K562 (cell line): ENCODE results near the gene ABCB9. TPM values are rescaled to one million over a fixed set of nuclear protein-coding genes. Genes with fewer than 3 reads are reported as not detected.

Source experiments
- CHD1 ChIP-seq: fragments of 200-600 bp; sonication (generic); IDR thresholded peaks from one replicate; pipeline ENCODE4 v1.6.1; 2012; ENCODE audit warnings: mild to moderate bottlenecking, moderate library complexity, low read length, inconsistent platforms
- ELF1 ChIP-seq: fragments of 200-800 bp; sonication (Bioruptor generic); IDR thresholded peaks from 2 replicates; pipeline ENCODE4 v1.6.1; 2016; ENCODE audit warnings: missing genetic modification characterization, missing compliant biosample characterization
- FOSL1 ChIP-seq: fragments of 200-800 bp; sonication (Bioruptor generic); conservative IDR thresholded peaks from 2 replicates; pipeline ENCODE4 v1.6.1; 2016; ENCODE audit warnings: missing genetic modification characterization, missing compliant biosample characterization
- FOXK1 ChIP-seq: sonication (generic); formaldehyde crosslinking; IDR thresholded peaks from 2 replicates; pipeline ENCODE4 v1.8.0; 2022; ENCODE audit warnings: missing genetic modification reagents, mild to moderate bottlenecking, borderline replicate concordance
- GABPB1 ChIP-seq: sonication (generic); formaldehyde crosslinking; IDR thresholded peaks from 2 replicates; pipeline ENCODE4 v1.8.0; 2022; ENCODE audit warnings: mild to moderate bottlenecking, missing genetic modification reagents
- MEF2D ChIP-seq: conservative IDR thresholded peaks from 2 replicates; pipeline ENCODE4 v1.6.1; 2016; ENCODE audit warnings: low read depth, missing genetic modification characterization, missing compliant biosample characterization
- NEUROD1 ChIP-seq: fragments of 150-350 bp; IDR thresholded peaks from 2 replicates; pipeline ENCODE4 v1.6.1; 2014; ENCODE audit warnings: borderline replicate concordance, low read length, low read depth; ENCODE audit not compliant: partially characterized antibody
- POLR2A ChIP-seq: fragments of 450-650 bp; conservative IDR thresholded peaks from 2 replicates; pipeline ENCODE4 v1.6.1; 2016
- RBBP5 ChIP-seq: fragments of 200-600 bp; sonication (generic); IDR thresholded peaks from 2 replicates; pipeline ENCODE4 v1.6.1; 2012; ENCODE audit warnings: borderline replicate concordance, mild to moderate bottlenecking, low read length, control low read depth, inconsistent platforms; ENCODE audit not compliant: insufficient read depth, poor library complexity, severe bottlenecking
- RNF2 ChIP-seq: sonication (generic); IDR thresholded peaks from 2 replicates; pipeline ENCODE4 v1.6.1; 2016
- SMC3 ChIP-seq: conservative IDR thresholded peaks from 2 replicates; pipeline ENCODE4 v1.6.1; 2011; ENCODE audit warnings: low read depth, low read length, improper control_type of control experiment; ENCODE audit not compliant: insufficient read depth
- SRSF9 ChIP-seq: fragments of 200-400 bp; formaldehyde crosslinking; IDR thresholded peaks from 2 replicates; pipeline ENCODE4 v1.6.1; 2017; ENCODE audit warnings: low read depth, low read length, borderline replicate concordance
- ZNF274 ChIP-seq: IDR thresholded peaks from 2 replicates; pipeline ENCODE4 v1.6.1; 2011; ENCODE audit warnings: low read depth, mild to moderate bottlenecking, low read length, moderate library complexity, borderline replicate concordance
- polyA plus RNA-seq, 8 experiments: library from polyadenylated mRNA; depleted of rRNA in 4 of 8; stranded (reverse) in 5 of 8; unstranded in 3 of 8; fragments of >200 nt; fragmentation: Nextera tagmentation in 2 of 8; fragmentation: Illumina TruSeq in 1 of 8; extraction: Ambion mirVana in 2 of 8; extraction: Trizol in 1 of 8; gene quantifications; 2 replicates each; pipeline versions ENCODE4 v1.2.1 to v1.2.3, GENCODE V29; 2011 to 2014; ENCODE audit warnings: inconsistent platforms in 1 of 8, missing spikeins in 1 of 8
- total RNA-seq, 7 experiments: library from RNA; depleted of rRNA in 6 of 7; stranded (reverse); fragments of >200 nt in 6 of 7; fragmentation: Illumina TruSeq in 2 of 7; extraction: Trizol in 2 of 7; gene quantifications; 2 replicates each; pipeline versions ENCODE4 v1.2.1 to v1.2.3, GENCODE V29; 2011 to 2021; ENCODE audit warnings: low replicate concordance in 1 of 7
- TF ChIP-seq, protein P1 (sequence below): sonication (generic); formaldehyde crosslinking; IDR thresholded peaks from 2 replicates; pipeline ENCODE4 v1.8.1; 2023; ENCODE audit warnings: mild to moderate bottlenecking, missing genetic modification reagents, moderate library complexity
- TF ChIP-seq, protein P2 (sequence below): sonication (generic); formaldehyde crosslinking; IDR thresholded peaks from 2 replicates; pipeline ENCODE4 v1.4.0; 2020; ENCODE audit warnings: mild to moderate bottlenecking, missing genetic modification reagents
- TF ChIP-seq, protein P3 (sequence below): fragments of 250-450 bp; sonication (Bioruptor Pico); IDR thresholded peaks from 2 replicates; pipeline ENCODE4 v1.4.0; 2020
- TF ChIP-seq, protein P4 (sequence below): sonication (generic); formaldehyde crosslinking; IDR thresholded peaks from 2 replicates; pipeline ENCODE4 v1.9.0; 2022; ENCODE audit warnings: mild to moderate bottlenecking, missing genetic modification reagents

The ABCB9 gene
- total and polyA plus RNA-seq, 9 of the 15 experiments (the other 6 are each of a cell fraction or from before 2014, with no cell fraction given) = 0.20 to 12.6 (median 6.2) TPM

DNA sequence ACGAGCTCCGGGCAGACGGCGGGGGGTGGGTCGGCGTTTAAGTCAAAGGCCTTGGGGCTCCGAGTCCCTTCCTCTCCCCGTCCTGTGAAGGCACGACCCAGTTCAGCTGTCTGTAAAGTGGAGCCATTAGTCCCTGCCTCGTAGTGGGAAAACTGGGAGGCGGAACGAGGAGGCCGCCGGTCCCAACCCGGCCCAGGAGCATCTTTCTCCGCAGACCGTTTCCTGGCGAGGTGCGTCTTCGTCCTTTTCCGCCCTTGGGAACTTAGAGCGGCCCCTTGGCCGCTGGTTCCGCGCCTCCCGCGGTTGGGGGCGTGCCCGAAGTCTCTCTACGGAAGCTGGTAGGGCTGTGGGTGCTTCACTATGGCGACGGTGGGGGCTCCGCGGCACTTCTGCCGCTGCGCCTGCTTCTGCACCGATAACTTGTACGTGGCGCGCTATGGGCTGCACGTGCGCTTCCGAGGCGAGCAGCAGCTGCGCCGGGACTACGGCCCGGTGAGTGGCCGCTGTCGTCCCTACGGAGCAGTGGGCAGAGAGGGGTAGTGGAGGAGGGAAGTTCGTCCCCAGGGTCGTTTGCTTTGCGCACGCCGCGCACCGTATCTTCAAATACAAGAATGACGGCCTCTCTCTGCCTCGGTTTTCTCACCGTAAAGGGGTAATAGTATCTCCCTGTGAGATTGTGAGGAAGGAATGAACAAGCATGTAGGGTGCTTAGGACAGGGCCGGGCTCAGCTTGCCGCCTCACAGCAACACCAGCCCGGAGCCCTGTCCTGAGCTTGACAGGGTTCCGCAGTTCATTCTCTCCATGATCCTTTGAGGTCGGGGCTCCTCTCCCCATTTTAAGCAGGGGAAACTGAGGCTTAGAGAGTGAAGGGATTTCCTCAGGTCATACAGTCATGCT, 8.9 kb upstream of the ABCB9 start, which contains the start of gene OGFOD2 (continued):
- TF ChIP-seq NEUROD1 = peak; percentile 84
- 0 out of 2 replicates have a peak, but pooled peaks have one; percentile 4 for TF ChIP-seq SMC3
- TF ChIP-seq, protein P1, sequence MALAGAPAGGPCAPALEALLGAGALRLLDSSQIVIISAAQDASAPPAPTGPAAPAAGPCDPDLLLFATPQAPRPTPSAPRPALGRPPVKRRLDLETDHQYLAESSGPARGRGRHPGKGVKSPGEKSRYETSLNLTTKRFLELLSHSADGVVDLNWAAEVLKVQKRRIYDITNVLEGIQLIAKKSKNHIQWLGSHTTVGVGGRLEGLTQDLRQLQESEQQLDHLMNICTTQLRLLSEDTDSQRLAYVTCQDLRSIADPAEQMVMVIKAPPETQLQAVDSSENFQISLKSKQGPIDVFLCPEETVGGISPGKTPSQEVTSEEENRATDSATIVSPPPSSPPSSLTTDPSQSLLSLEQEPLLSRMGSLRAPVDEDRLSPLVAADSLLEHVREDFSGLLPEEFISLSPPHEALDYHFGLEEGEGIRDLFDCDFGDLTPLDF (CRISPR knock-in tag) = peak; percentile 63; the same call in 1 of the 2 replicates
- peak; percentile 61; the same call in 1 of the 2 replicates for TF ChIP-seq ELF1 (tag)
- TF ChIP-seq RNF2 = no peak
- TF ChIP-seq MEF2D (tag) = no peak; the same call in 1 of the 2 replicates
- peak; percentile 77 for TF ChIP-seq CHD1
- TF ChIP-seq SRSF9 = no peak
- TF ChIP-seq ZNF274 = no peak
- TF ChIP-seq, protein P2, sequence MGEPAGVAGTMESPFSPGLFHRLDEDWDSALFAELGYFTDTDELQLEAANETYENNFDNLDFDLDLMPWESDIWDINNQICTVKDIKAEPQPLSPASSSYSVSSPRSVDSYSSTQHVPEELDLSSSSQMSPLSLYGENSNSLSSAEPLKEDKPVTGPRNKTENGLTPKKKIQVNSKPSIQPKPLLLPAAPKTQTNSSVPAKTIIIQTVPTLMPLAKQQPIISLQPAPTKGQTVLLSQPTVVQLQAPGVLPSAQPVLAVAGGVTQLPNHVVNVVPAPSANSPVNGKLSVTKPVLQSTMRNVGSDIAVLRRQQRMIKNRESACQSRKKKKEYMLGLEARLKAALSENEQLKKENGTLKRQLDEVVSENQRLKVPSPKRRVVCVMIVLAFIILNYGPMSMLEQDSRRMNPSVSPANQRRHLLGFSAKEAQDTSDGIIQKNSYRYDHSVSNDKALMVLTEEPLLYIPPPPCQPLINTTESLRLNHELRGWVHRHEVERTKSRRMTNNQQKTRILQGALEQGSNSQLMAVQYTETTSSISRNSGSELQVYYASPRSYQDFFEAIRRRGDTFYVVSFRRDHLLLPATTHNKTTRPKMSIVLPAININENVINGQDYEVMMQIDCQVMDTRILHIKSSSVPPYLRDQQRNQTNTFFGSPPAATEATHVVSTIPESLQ (CRISPR knock-in tag) = no peak
- TF ChIP-seq GABPB1 (CRISPR knock-in tag) = peak; percentile 93; the same call in 1 of the 2 replicates
- TF ChIP-seq RBBP5 = peak; percentile 88
- TF ChIP-seq, protein P3, sequence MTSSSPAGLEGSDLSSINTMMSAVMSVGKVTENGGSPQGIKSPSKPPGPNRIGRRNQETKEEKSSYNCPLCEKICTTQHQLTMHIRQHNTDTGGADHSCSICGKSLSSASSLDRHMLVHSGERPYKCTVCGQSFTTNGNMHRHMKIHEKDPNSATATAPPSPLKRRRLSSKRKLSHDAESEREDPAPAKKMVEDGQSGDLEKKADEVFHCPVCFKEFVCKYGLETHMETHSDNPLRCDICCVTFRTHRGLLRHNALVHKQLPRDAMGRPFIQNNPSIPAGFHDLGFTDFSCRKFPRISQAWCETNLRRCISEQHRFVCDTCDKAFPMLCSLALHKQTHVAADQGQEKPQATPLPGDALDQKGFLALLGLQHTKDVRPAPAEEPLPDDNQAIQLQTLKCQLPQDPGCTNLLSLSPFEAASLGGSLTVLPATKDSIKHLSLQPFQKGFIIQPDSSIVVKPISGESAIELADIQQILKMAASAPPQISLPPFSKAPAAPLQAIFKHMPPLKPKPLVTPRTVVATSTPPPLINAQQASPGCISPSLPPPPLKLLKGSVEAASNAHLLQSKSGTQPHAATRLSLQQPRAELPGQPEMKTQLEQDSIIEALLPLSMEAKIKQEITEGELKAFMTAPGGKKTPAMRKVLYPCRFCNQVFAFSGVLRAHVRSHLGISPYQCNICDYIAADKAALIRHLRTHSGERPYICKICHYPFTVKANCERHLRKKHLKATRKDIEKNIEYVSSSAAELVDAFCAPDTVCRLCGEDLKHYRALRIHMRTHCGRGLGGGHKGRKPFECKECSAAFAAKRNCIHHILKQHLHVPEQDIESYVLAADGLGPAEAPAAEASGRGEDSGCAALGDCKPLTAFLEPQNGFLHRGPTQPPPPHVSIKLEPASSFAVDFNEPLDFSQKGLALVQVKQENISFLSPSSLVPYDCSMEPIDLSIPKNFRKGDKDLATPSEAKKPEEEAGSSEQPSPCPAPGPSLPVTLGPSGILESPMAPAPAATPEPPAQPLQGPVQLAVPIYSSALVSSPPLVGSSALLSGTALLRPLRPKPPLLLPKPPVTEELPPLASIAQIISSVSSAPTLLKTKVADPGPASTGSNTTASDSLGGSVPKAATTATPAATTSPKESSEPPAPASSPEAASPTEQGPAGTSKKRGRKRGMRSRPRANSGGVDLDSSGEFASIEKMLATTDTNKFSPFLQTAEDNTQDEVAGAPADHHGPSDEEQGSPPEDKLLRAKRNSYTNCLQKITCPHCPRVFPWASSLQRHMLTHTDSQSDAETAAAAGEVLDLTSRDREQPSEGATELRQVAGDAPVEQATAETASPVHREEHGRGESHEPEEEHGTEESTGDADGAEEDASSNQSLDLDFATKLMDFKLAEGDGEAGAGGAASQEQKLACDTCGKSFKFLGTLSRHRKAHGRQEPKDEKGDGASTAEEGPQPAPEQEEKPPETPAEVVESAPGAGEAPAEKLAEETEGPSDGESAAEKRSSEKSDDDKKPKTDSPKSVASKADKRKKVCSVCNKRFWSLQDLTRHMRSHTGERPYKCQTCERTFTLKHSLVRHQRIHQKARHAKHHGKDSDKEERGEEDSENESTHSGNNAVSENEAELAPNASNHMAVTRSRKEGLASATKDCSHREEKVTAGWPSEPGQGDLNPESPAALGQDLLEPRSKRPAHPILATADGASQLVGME (CRISPR knock-in tag) = no peak
- TF ChIP-seq FOSL1 (tag) = peak; percentile 27; the same call in 1 of the 2 replicates
- TF ChIP-seq, protein P4, sequence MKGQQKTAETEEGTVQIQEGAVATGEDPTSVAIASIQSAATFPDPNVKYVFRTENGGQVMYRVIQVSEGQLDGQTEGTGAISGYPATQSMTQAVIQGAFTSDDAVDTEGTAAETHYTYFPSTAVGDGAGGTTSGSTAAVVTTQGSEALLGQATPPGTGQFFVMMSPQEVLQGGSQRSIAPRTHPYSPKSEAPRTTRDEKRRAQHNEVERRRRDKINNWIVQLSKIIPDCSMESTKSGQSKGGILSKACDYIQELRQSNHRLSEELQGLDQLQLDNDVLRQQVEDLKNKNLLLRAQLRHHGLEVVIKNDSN (CRISPR knock-in tag) = peak; percentile 73
- 0 out of 2 replicates have a peak, but pooled peaks have one; percentile 17 for TF ChIP-seq FOXK1
- TF ChIP-seq POLR2A = peak; percentile 81
